Neural crest cell (in vitro differentiated cells): ENCODE results near the gene TTC34. TPM values are rescaled to one million over a fixed set of nuclear protein-coding genes. Genes with fewer than 3 reads are reported as not detected.

Source experiments
- DNase-seq: peaks from one replicate; pipeline ENCODE4 v3.0.0; 2021; ENCODE audit warnings: low read depth, mixed read lengths, low spot score
- H3K27ac Mint-ChIP-seq: one replicate; pipeline ENCODE4 v1.8.0; 2021; ENCODE audit warnings: mild to moderate bottlenecking, mixed read lengths; ENCODE audit not compliant: unreplicated experiment
- H3K27me3 Mint-ChIP-seq: 2 replicates; pipeline ENCODE4 v1.8.0; 2021; ENCODE audit warnings: low read depth, mild to moderate bottlenecking, mixed read lengths
- H3K36me3 Mint-ChIP-seq: 2 replicates; pipeline ENCODE4 v1.8.0; 2021; ENCODE audit warnings: low read depth, mild to moderate bottlenecking, mixed read lengths
- H3K4me1 Mint-ChIP-seq: 2 replicates; pipeline ENCODE4 v1.8.0; 2021; ENCODE audit warnings: mixed read lengths
- H3K4me3 Mint-ChIP-seq: one replicate; pipeline ENCODE4 v1.8.0; 2021; ENCODE audit warnings: mild to moderate bottlenecking, mixed read lengths
- H3K9me3 Mint-ChIP-seq: 2 replicates; pipeline ENCODE4 v1.8.0; 2021; ENCODE audit warnings: mixed read lengths
- total RNA-seq: library from RNA; stranded (reverse); gene quantifications from 2 replicates; pipeline ENCODE4 v1.2.1, GENCODE V29; 2021
- TF ChIP-seq, protein P1 (sequence below): fragments of 200-600 bp; sonication (generic); conservative IDR thresholded peaks from 2 replicates; pipeline ENCODE4 v1.5.0; 2021; ENCODE audit warnings: antibody characterized with exemption, mild to moderate bottlenecking

TTC34 gene
- total RNA-seq, 1 donor from 2014 or later: 2.7 TPM

- Mint-ChIP-seq H3K4me1 (no peaks in the 10 kb centered on the region), H3K27ac (no peak overlapping the region)
Measured at GRCh38 chr1:2835650-2836159, 34.2 kb upstream of the TTC34 start.

DNA sequence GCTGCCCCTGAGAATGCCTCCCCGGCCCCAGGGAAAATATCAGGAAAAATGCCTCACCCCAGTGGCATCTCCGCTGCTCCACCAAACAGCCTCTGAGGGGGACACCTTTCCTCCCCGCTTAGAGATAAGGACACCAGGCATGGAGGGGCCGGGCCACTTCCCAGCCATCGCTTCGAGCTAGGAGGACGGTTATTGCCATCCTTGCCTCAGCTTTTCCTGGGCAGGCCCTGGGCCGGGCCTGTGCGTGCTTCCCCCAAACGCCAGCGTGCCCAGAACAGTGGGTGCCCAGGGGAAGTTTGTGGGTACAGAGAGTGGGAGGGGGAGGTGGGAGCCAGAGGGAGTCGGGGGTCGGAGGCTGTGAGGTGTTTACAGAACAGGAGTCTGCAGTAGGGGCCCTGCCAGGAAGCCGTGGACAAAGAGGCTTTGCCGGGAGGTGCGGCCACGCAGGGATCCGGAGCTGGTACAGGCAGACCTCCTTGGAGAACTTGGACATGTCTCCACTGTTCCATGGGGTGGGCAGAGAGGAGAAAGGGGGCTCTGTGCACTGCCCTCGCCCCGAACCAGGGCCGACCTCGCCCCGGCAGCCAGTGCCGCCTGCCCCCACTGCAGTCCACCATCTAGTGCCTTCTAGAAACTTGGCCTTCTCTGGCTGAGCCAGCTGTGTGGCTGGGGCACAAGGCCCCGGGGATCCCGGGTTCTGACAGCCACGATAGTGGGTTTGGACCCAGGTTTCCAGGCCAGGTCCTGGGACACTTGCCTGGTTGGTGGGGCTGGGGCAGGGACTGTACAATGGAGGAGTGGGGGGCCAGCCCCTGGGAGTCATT, 33.5 kb upstream of the TTC34 start:
- Mint-ChIP-seq H3K9me3 (peaks cover 10% of the 10 kb centered on the region), H3K27ac (no peak overlapping the region), H3K4me3 (no peak overlapping the region), H3K36me3 (peaks cover 6% of the 10 kb centered on the region), H3K27me3 (no peaks in the 10 kb centered on the region), H3K4me1 (no peaks in the 10 kb centered on the region)
- DNase-seq: no peak
- TF ChIP-seq, protein P1, sequence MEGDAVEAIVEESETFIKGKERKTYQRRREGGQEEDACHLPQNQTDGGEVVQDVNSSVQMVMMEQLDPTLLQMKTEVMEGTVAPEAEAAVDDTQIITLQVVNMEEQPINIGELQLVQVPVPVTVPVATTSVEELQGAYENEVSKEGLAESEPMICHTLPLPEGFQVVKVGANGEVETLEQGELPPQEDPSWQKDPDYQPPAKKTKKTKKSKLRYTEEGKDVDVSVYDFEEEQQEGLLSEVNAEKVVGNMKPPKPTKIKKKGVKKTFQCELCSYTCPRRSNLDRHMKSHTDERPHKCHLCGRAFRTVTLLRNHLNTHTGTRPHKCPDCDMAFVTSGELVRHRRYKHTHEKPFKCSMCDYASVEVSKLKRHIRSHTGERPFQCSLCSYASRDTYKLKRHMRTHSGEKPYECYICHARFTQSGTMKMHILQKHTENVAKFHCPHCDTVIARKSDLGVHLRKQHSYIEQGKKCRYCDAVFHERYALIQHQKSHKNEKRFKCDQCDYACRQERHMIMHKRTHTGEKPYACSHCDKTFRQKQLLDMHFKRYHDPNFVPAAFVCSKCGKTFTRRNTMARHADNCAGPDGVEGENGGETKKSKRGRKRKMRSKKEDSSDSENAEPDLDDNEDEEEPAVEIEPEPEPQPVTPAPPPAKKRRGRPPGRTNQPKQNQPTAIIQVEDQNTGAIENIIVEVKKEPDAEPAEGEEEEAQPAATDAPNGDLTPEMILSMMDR: no peak

More at GRCh38 chr1:2835650-2836159, 34.2 kb upstream of the TTC34 start:
- peaks cover 6% of the 10 kb centered on the region for H3K36me3 Mint-ChIP-seq
- TF ChIP-seq, protein P1: no peak
- no peak overlapping the region for H3K4me3 Mint-ChIP-seq
- no peak for DNase-seq
- H3K27me3 Mint-ChIP-seq: no peaks in the 10 kb centered on the region
- peaks cover 12% of the 10 kb centered on the region for H3K9me3 Mint-ChIP-seq

GRCh38 chr1:2834146-2834475, 32.6 kb upstream of the TTC34 start:
- Mint-ChIP-seq H3K27ac (no peak overlapping the region), H3K36me3 (peaks cover 6% of the 10 kb centered on the region), H3K4me1 (no peaks in the 10 kb centered on the region), H3K4me3 (no peak overlapping the region), H3K27me3 (no peaks in the 10 kb centered on the region), H3K9me3 (peaks cover 7% of the 10 kb centered on the region)
- DNase-seq: no peak
- TF ChIP-seq, protein P1: no peak

GRCh38 chr1:2833454-2834145, 32.1 kb upstream of the TTC34 start:
- peaks cover 5% of the 10 kb centered on the region for H3K9me3 Mint-ChIP-seq

More at GRCh38 chr1:2833454-2834145, 32.1 kb upstream of the TTC34 start:
- Mint-ChIP-seq H3K36me3 (peaks cover 6% of the 10 kb centered on the region), H3K4me1 (no peaks in the 10 kb centered on the region), H3K27ac (no peak overlapping the region), H3K27me3 (no peaks in the 10 kb centered on the region), H3K4me3 (no peak overlapping the region)
- TF ChIP-seq, protein P1: no peak
- DNase-seq: no peak
